Right lobe of liver (tissue), 6 donors: ENCODE data around the gene OR4D1. TPM values are rescaled to one million over a fixed set of nuclear protein-coding genes. Genes with fewer than 3 reads are reported as not detected.

Experiments used
- ATAC-seq, 4 donors: fragments of 200-7000 bp; cut with Tn5 transposase; one replicate each; pipeline ENCODE4 v1.9.1; 2020; ENCODE audit warnings: mild to moderate bottlenecking in 4 of 4, moderate library complexity in 4 of 4
- DNase-seq, 3 donors: peaks; one replicate each; pipeline ENCODE4 v3.0.0-alpha.2; 2020
- H3K27ac ChIP-seq, 3 donors: fragments of 200-600 bp; one replicate each; pipeline ENCODE4 v1.8.0; 2022
- H3K27me3 ChIP-seq, 2 donors: fragments of 200-600 bp; one replicate each; pipeline ENCODE4 v1.8.0; 2022
- H3K36me3 ChIP-seq, 4 donors: fragments of 200-600 bp; sonication (generic) in 1 of 4; one replicate each; pipeline versions ENCODE4 v1.5.1 to v1.8.0; 2017 to 2022; ENCODE audit warnings: control low read depth in 1 of 4
- H3K4me1 ChIP-seq, 4 donors: fragments of 200-600 bp; sonication (generic) in 1 of 4; one replicate each; pipeline versions ENCODE4 v1.5.1 to v1.8.0; 2017 to 2022; ENCODE audit warnings: control low read depth in 1 of 4
- H3K4me3 ChIP-seq, 3 donors: fragments of 200-600 bp; one replicate each; pipeline ENCODE4 v1.8.0; 2022
- H3K9me3 ChIP-seq, 4 donors: fragments of 200-600 bp; sonication (generic) in 1 of 4; one replicate each; pipeline versions ENCODE4 v1.5.1 to v1.8.0; 2017 to 2022; ENCODE audit warnings: control low read depth in 1 of 4
- CTCF ChIP-seq, 4 donors: fragments of 200-600 bp in 3 of 4; fragments of 450-650 bp in 1 of 4; IDR thresholded peaks; one replicate each; pipeline versions ENCODE4 v1.5.1 to v1.8.0; 2016 to 2022; ENCODE audit warnings: antibody characterized with exemption in 4 of 4, mild to moderate bottlenecking in 2 of 4
- POLR2A ChIP-seq: fragments of 450-650 bp; IDR thresholded peaks from one replicate; pipeline ENCODE4 v1.6.1; 2017; ENCODE audit warnings: antibody characterized with exemption, mild to moderate bottlenecking
- WGBS: methylation state at CpG from one replicate; pipeline ENCODE4 v1.1.6; 2018; ENCODE audit warnings: low coverage, low lambda C conversion rate; ENCODE audit not compliant: insufficient coverage; ENCODE audit errors: missing lambda C conversion rate; 5-methylcytosine and 5-hydroxymethylcytosine counted together
- intact Hi-C, 2 donors: fragments of 100-400 bp; cut with DNase I; formaldehyde crosslinking; loops; one replicate each; pipeline versions ENCODE4 v1.11.2 to v1.14.1; 2022
- total RNA-seq, 6 experiments: library from RNA; depleted of rRNA in 2 of 6; stranded (reverse); fragments of >200 nt in 2 of 6; fragmentation: NEBNext Ultra II Directional in 3 of 6; extraction: Animal tissue kit (Norgen Biotek cat#: 25700) in 3 of 6; gene quantifications; one replicate each; pipeline versions ENCODE4 v1.1.0 to v1.2.4, GENCODE V29; 2016 to 2023
- donor health status: DM: no; HTN: yes; CAD: no.
- donor health status: DM: no; HTN: no; CAD: no.
- donor health status: DM: no; HTN: no; CAD: no.
- donor health status: DM: no; HTN: yes; CAD: no.
- donor health status: DM: no; HTN: yes; CAD: no.

Gene OR4D1
- total RNA-seq, 6 experiments from 2014 or later, result not detected

GRCh38 chr17:58207451-58207850 is 59.3 kb downstream of the OR4D1 start:
- no peak for DNase-seq
- intact Hi-C loops, result no loop called here
- TF ChIP-seq POLR2A (no peak), CTCF (IDR thresholded peaks at IDR 0.05) (no peak)
- H3K4me1 ChIP-seq, result no peaks in the 10 kb centered on the region
- H3K27ac ChIP-seq, result no peak overlapping the region
- no peaks in the 10 kb centered on the region for H3K27me3 ChIP-seq
- no peaks in the 10 kb centered on the region for H3K9me3 ChIP-seq
- 81% methylated on average over 3 of the region's 3 CpGs for WGBS
- peaks cover 0 to 23% (median 5%) of the 10 kb centered on the region in 4 donors for H3K36me3 ChIP-seq
- ATAC-seq, result no peak
- no peak overlapping the region for H3K4me3 ChIP-seq

DNA sequence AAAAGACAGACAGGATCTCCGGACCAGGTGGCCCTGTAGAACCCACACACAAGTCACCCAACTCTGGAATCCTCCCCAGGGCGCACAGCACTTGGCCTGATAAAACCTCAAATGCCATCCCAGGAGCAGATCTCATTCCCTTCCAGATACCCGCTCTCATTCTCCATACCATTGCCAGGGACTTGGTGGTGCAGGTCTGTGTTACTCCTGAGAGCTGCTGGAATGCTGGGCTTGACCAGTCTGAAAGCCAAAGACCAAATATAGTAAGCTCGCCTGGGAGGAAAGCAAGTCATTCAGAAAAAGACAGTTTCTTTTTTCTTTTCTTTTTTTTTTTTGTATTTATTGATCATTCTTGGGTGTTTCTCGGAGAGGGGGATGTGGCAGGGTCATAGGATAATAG is 60.2 kb downstream of the OR4D1 start:
- Histone ChIP-seq H3K27ac (no peak overlapping the region), H3K27me3 (no peaks in the 10 kb centered on the region), H3K9me3 (no peaks in the 10 kb centered on the region), H3K36me3 (peaks cover 0 to 31% (median 8%) of the 10 kb centered on the region in 4 donors), H3K4me3 (no peak overlapping the region), H3K4me1 (no peaks in the 10 kb centered on the region)
- WGBS, result 95% methylated on average over 3 of the region's 5 CpGs
- ATAC-seq (no peak), DNase-seq (no peak)
- intact Hi-C loops, result no loop called here
- no peak for TF ChIP-seq POLR2A
- no peak for TF ChIP-seq CTCF (IDR thresholded peaks at IDR 0.05)

Other genes starting within 250 kb of the OR4D1 start
- 1 to 10 TPM; 4.0 to 8.5 (median 5.5) TPM for gene CUEDC1, start 193.0 kb upstream of the OR4D1 start, total RNA-seq
- 10 to 100 TPM; 13.0 to 19.3 (median 14.6) TPM for gene VEZF1, start 160.1 kb upstream of the OR4D1 start, total RNA-seq
- gene SRSF1, start 141.1 kb upstream of the OR4D1 start, total RNA-seq, result 10 to 100 TPM; 55.7 to 92.0 (median 80.0) TPM
- gene DYNLL2, start 65.0 kb upstream of the OR4D1 start, total RNA-seq, result 10 to 100 TPM; 13.3 to 28.7 (median 17.7) TPM
- not detected for gene OR4D2, start 18.6 kb downstream of the OR4D1 start, total RNA-seq
- under 1 TPM in 1 of 6 experiments, not detected in 5; 0.07 TPM for gene EPX, start 44.3 kb downstream of the OR4D1 start, total RNA-seq
- 1 to 10 TPM; 3.3 to 9.2 (median 7.2) TPM for gene MKS1, start 70.9 kb downstream of the OR4D1 start, total RNA-seq
- not detected for gene LPO, start 90.2 kb downstream of the OR4D1 start, total RNA-seq
- 1 to 10 TPM in 2 of 6 experiments, under 1 TPM in 2, not detected in 2; 0.26 to 4.2 (median 1.9) TPM for gene MPO, start 132.6 kb downstream of the OR4D1 start, total RNA-seq
- gene TSPOAP1, start 180.4 kb downstream of the OR4D1 start, total RNA-seq, result 1 to 10 TPM in 5 of 6 experiments, under 1 TPM in 1; 0.87 to 8.3 (median 3.8) TPM
- 10 to 100 TPM; 24.8 to 50.9 (median 37.0) TPM for gene SUPT4H1, start 203.8 kb downstream of the OR4D1 start, total RNA-seq